NB4 (cell line): ENCODE measurements around the gene SPDYE18.
"Not testable (repeated sequence)": the region's sequence is repeated elsewhere in the genome, so short reads cannot be mapped to it uniquely, and the experiment has no call there.

ENCODE experiments used
- MYC ChIP-seq: IDR thresholded peaks from 2 replicates; pipeline ENCODE4 v1.6.1; 2011; ENCODE audit warnings: low read depth, low read length
- TF ChIP-seq, protein P1 (sequence below): IDR thresholded peaks from 2 replicates; pipeline ENCODE4 v1.6.1; 2011; ENCODE audit warnings: low read depth, low read length

DNA sequence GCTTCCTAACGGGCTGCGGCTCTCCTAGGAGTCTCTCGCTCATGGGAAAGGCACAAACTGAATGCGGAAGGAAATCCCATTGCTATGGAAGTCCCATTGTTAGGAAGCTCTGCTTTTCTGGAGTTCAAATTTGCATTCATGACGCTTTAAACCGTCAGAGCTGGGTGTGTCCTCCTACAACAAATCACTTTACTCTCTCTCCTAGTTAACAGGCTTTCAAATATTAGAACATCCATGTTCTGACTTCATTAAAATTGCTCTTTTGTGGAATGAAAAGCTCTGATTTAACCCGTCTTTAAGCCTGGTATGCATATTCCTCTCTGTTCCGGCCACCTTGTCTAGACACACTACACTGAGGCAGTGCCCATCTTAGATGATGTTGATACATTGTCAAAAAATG lies 30.1 kb downstream of the SPDYE18 start, which contains the start of gene SPDYE17:
- TF ChIP-seq, protein P1, sequence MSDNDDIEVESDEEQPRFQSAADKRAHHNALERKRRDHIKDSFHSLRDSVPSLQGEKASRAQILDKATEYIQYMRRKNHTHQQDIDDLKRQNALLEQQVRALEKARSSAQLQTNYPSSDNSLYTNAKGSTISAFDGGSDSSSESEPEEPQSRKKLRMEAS, result not testable (repeated sequence)
- not testable (repeated sequence) for TF ChIP-seq MYC
